Prostate gland (tissue), 2 donors: ENCODE results near the gene FRMPD4.

Experiments
- POLR2A ChIP-seq: fragments of 450-650 bp; IDR thresholded peaks from one replicate; pipeline ENCODE4 v1.6.1; 2016; ENCODE audit warnings: antibody characterized with exemption, mild to moderate bottlenecking
- POLR2AphosphoS5 ChIP-seq: sonication (generic); formaldehyde crosslinking; IDR thresholded peaks from one replicate; pipeline ENCODE4 v1.6.1; 2017; ENCODE audit warnings: antibody characterized with exemption
- TF ChIP-seq, protein P1 (sequence below), 4 experiments: fragments of 200-600 bp in 2 of 4; fragments of 450-650 bp in 2 of 4; sonication (generic) in 2 of 4; IDR thresholded peaks; 1 replicate in 3 of 4; 2 replicates in 1 of 4; pipeline ENCODE4 v1.5.1; 2016 to 2019; ENCODE audit warnings: antibody characterized with exemption in 4 of 4, mild to moderate bottlenecking in 2 of 4, moderate library complexity in 2 of 4

DNA sequence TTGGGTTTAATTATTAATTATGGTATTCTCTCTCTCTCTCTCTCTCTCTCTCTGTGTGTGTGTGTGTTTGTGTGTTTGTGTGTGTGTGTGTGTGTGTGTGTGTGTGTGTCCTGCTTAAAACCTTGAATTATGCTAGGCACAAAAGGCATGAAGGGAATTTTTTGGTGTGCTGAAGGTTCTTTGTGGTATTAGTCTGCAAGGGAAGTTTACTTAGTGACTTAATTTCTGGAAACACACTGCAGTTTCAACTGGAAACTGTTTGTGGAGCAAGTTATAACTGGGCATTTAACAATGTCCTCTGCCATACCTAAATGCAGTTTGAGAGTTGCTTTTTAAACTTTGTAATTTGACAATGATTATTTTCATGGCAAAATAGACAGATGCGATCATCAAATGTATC lies 111.7 kb downstream of the FRMPD4 start:
- TF ChIP-seq, protein P1, sequence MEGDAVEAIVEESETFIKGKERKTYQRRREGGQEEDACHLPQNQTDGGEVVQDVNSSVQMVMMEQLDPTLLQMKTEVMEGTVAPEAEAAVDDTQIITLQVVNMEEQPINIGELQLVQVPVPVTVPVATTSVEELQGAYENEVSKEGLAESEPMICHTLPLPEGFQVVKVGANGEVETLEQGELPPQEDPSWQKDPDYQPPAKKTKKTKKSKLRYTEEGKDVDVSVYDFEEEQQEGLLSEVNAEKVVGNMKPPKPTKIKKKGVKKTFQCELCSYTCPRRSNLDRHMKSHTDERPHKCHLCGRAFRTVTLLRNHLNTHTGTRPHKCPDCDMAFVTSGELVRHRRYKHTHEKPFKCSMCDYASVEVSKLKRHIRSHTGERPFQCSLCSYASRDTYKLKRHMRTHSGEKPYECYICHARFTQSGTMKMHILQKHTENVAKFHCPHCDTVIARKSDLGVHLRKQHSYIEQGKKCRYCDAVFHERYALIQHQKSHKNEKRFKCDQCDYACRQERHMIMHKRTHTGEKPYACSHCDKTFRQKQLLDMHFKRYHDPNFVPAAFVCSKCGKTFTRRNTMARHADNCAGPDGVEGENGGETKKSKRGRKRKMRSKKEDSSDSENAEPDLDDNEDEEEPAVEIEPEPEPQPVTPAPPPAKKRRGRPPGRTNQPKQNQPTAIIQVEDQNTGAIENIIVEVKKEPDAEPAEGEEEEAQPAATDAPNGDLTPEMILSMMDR (IDR thresholded peaks at IDR 0.05): no peak
- TF ChIP-seq POLR2A (no peak), POLR2AphosphoS5 (no peak)
